Measurements from ENCODE around the gene HEPACAM.

DNA sequence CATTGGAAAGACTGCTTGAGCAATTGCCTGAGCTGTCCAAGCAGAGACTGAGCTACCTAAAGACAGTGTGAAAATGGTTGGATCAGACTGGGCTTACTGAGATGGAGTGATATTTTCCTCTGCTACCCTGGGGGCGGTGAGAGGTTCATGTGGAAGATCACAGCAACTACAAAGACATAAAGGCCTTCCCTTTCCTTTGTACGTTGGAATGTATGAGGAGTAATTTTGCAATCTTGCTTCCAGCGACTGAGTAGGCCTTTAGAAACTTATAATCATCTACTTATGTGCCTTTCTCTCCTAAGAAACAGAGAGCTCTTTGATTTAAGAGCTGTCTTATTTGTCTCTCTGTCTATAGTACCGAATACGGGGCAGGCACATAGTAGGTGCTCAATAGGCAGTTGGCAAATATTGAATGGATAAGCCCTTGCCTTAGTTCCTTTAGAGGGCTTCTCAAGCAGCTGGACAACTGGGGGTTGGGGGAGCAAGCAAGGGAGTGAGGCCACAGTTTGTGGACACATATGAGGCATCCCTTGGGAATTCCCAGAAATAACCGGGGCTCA lies 2.4 kb upstream of the HEPACAM start:
- TF ChIP-seq, protein P1, sequence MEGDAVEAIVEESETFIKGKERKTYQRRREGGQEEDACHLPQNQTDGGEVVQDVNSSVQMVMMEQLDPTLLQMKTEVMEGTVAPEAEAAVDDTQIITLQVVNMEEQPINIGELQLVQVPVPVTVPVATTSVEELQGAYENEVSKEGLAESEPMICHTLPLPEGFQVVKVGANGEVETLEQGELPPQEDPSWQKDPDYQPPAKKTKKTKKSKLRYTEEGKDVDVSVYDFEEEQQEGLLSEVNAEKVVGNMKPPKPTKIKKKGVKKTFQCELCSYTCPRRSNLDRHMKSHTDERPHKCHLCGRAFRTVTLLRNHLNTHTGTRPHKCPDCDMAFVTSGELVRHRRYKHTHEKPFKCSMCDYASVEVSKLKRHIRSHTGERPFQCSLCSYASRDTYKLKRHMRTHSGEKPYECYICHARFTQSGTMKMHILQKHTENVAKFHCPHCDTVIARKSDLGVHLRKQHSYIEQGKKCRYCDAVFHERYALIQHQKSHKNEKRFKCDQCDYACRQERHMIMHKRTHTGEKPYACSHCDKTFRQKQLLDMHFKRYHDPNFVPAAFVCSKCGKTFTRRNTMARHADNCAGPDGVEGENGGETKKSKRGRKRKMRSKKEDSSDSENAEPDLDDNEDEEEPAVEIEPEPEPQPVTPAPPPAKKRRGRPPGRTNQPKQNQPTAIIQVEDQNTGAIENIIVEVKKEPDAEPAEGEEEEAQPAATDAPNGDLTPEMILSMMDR (IDR thresholded peaks at IDR 0.05 in 4 of 5, conservative IDR thresholded peaks at IDR 0.05 in 1 of 5), result no peak
- no peak for TF ChIP-seq POLR2A (IDR thresholded peaks at IDR 0.05)
